ENCODE measurements around the gene NHP2.

The NHP2 gene

DNA sequence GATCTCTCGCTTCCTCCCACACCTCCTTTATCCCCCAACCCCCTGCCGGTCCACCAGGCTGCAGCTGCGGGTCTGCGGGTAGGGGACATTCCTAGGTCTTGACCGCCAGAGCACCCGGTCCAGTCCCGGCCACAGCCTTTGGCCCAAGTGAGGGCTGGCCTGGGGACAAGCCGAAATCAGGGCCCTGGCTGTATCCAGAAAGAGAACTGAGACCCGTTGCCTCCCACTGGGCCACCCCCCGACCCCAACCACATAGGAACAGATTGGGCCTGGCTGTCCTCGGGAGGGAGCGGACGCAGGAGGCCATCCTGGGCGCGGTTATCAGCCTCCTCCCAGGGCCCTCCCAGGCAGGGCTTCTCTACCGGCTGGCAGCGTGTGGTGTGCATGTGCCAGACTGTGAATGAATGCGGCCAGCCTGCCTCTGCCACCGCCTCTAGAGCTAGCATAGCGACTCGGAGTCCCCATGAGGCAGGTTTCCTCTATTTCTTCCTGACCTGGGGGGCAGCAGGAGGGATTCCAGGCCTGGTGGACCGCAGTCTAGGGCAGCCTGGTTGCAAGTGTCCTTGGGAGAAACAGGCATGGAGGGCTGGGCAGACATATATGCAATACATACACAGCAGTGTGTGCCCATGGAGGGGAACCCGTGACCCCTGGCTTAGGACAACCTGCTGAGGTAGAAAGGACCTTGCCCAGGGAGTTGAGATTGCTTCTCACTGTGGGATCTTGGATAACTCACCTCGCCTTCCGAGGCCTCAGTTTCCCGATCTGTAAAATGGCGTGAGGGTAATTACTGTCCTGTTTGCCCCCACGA, 39.2 kb downstream of the NHP2 start:
- H3K27ac ChIP-seq (ENCODE audit: low read depth, low read length): no peak overlapping the region

DNA sequence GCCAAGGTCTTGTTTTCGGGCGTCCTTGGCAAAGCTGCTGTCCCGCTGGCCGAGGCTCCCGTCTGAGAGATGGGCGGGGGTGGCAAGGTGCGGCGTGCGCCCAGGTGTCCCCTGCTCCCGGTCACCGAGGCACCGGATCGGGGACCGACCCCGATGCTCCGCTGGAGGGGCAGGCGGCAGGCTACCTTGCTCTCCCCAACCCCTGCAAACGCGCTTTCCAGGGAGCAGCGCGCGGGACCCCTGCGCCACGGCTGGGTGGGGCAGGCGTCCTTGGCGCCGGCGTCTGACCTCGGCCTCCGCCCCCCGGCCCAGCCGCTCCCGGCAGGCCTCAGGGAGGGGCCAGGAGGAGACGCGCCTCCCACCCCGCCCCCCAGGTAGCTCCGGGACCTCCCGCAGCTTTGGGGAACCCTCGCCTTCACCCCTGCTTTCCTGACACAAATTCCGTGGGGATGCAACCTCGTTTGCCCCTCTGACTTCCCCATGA, 39.8 kb downstream of the NHP2 start:
- no peak overlapping the region for H3K27ac ChIP-seq (ENCODE audit: low read depth, low read length)
- peaks cover 2% of the 10 kb centered on the region for H3K27me3 ChIP-seq (ENCODE audit: control insufficient read depth, insufficient read depth, low read length)
- peaks cover 2% of the 10 kb centered on the region for H3K4me1 ChIP-seq (ENCODE audit: control insufficient read depth, insufficient read depth, low read length)
- no peak overlapping the region for H3K9ac ChIP-seq (ENCODE audit: low read length)
- peak overlapping the region; percentile 52 for H3K4me3 ChIP-seq (ENCODE audit: low read length)
- H3K36me3 ChIP-seq (ENCODE audit: control insufficient read depth, insufficient read depth, low read length): no peaks in the 10 kb centered on the region

More for the DNA sequence above, 39.2 kb downstream of the NHP2 start:
- no peak overlapping the region for H3K9ac ChIP-seq (ENCODE audit: low read length)
- H3K36me3 ChIP-seq (ENCODE audit: control insufficient read depth, insufficient read depth, low read length): no peaks in the 10 kb centered on the region
- H3K4me1 ChIP-seq (ENCODE audit: control insufficient read depth, insufficient read depth, low read length): peaks cover 2% of the 10 kb centered on the region
- peak overlapping the region; percentile 52 for H3K4me3 ChIP-seq (ENCODE audit: low read length)
- peaks cover 2% of the 10 kb centered on the region for H3K27me3 ChIP-seq (ENCODE audit: control insufficient read depth, insufficient read depth, low read length)

GRCh38 chr5:178113141-178113787, 40.4 kb downstream of the NHP2 start, which contains the start of gene N4BP3:
Gene N4BP3, plus strand, starts transcription at chr5:178113532. Its CDS starts 6,052 bp downstream, at chr5:178119584.
- Histone ChIP-seq H3K4me3 (ENCODE audit: low read length) (peak within 1 kb of the TSS; percentile 52), H3K27me3 (ENCODE audit: control insufficient read depth, insufficient read depth, low read length) (peaks cover 2% of the 10 kb centered on the region), H3K36me3 (ENCODE audit: control insufficient read depth, insufficient read depth, low read length) (no peaks in the 10 kb centered on the region), H3K27ac (ENCODE audit: low read depth, low read length) (no peak within 1 kb of the TSS), H3K9ac (ENCODE audit: low read length) (no peak within 1 kb of the TSS), H3K4me1 (ENCODE audit: control insufficient read depth, insufficient read depth, low read length) (peaks cover 2% of the 10 kb centered on the region)

DNA sequence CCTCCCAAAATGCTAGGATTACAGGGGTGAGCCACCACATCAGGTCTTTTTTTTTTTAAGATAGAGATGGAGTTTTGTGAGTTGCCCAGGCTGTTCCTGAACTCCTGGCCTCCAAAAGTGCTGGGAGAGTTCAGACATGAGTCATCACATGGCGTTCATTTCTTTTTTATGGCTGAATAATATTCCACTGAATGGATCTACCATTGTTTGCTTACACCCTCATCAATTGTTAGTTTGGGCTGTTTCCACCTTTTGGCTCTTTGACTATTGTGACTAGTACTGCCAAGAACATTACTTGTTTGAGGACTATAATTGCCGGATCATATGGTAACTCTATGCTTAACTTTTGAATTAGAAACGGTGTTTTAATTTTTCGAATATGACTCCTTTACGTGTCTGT, 41.1 kb downstream of the NHP2 start:
- peaks cover 2% of the 10 kb centered on the region for H3K27me3 ChIP-seq (ENCODE audit: control insufficient read depth, insufficient read depth, low read length)
- no peak overlapping the region for H3K9ac ChIP-seq (ENCODE audit: low read length)
- H3K4me3 ChIP-seq (ENCODE audit: low read length): no peak overlapping the region
- H3K36me3 ChIP-seq (ENCODE audit: control insufficient read depth, insufficient read depth, low read length): no peaks in the 10 kb centered on the region
- no peak overlapping the region for H3K27ac ChIP-seq (ENCODE audit: low read depth, low read length)
- peaks cover 2% of the 10 kb centered on the region for H3K4me1 ChIP-seq (ENCODE audit: control insufficient read depth, insufficient read depth, low read length)

DNA sequence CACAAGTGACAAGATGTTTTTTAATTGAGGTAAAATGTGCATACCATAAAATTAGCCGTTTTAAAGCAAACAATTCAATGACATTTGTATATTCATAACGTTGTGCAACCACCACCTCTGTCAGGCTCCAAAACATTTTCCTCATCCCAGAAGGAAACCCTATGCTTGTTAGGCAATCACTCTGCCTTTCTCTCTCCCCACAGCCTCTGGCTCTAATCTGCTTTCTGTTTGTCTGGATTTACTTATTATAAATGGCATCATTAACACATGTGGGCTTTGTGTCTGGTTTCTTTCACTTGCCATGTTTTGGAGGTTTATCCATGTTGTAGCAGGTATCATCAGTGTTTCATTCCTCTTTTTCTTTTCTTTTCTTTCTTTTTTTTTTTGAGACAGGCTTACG, 41.8 kb downstream of the NHP2 start:
- H3K4me1 ChIP-seq (ENCODE audit: control insufficient read depth, insufficient read depth, low read length): peaks cover 2% of the 10 kb centered on the region
- H3K36me3 ChIP-seq (ENCODE audit: control insufficient read depth, insufficient read depth, low read length): no peaks in the 10 kb centered on the region
- no peak overlapping the region for H3K27ac ChIP-seq (ENCODE audit: low read depth, low read length)
- peaks cover 2% of the 10 kb centered on the region for H3K27me3 ChIP-seq (ENCODE audit: control insufficient read depth, insufficient read depth, low read length)
- H3K9ac ChIP-seq (ENCODE audit: low read length): no peak overlapping the region
- no peak overlapping the region for H3K4me3 ChIP-seq (ENCODE audit: low read length)

DNA sequence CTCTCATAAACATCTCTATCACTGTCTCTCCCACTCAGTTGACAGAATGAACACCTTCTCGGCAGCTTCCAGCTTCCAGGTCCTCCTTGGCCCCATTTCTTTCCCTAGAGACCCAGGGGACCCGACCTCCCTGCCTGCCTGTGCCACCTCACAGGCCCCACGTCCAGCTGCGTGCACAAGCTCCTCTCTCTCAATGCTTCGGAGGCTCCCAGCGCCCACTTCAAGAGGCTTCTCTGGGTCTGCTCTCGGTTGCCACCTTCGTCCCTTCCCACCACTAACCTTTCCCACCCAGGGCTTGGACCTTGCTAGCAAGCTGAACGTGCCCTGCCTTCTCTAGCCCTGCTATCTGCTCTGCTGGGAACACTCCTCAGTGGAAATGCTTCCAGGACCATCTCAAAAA, 43.2 kb downstream of the NHP2 start:
- Histone ChIP-seq H3K4me1 (ENCODE audit: control insufficient read depth, insufficient read depth, low read length) (peaks cover 2% of the 10 kb centered on the region), H3K27ac (ENCODE audit: low read depth, low read length) (no peak overlapping the region), H3K9ac (ENCODE audit: low read length) (no peak overlapping the region), H3K27me3 (ENCODE audit: control insufficient read depth, insufficient read depth, low read length) (peaks cover 2% of the 10 kb centered on the region), H3K4me3 (ENCODE audit: low read length) (no peak overlapping the region), H3K36me3 (ENCODE audit: control insufficient read depth, insufficient read depth, low read length) (no peaks in the 10 kb centered on the region)

DNA sequence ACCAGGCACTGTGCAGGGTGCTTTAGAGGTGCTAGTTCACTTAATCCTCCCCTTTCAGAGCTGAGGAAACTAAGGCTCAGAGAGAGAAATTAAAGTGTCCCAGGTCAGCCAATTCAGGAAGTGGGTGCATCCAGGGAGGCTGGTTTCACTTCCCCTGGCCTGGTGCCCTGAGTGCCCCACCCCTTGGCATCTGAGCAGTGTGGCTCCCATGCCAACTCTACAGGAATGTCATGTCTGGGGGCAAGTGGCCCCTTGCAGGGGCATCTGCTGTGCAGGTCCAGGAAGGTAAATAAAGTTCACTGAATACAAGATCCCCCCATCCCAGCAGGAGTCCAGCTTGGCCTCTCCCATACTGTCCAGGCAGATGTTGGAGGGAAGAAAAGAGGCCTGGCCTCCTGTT, 44.7 kb downstream of the NHP2 start:
- Histone ChIP-seq H3K4me3 (ENCODE audit: low read length) (no peak overlapping the region), H3K36me3 (ENCODE audit: control insufficient read depth, insufficient read depth, low read length) (no peaks in the 10 kb centered on the region), H3K27me3 (ENCODE audit: control insufficient read depth, insufficient read depth, low read length) (no peaks in the 10 kb centered on the region), H3K4me1 (ENCODE audit: control insufficient read depth, insufficient read depth, low read length) (peaks cover 2% of the 10 kb centered on the region), H3K27ac (ENCODE audit: low read depth, low read length) (no peak overlapping the region), H3K9ac (ENCODE audit: low read length) (no peak overlapping the region)

DNA sequence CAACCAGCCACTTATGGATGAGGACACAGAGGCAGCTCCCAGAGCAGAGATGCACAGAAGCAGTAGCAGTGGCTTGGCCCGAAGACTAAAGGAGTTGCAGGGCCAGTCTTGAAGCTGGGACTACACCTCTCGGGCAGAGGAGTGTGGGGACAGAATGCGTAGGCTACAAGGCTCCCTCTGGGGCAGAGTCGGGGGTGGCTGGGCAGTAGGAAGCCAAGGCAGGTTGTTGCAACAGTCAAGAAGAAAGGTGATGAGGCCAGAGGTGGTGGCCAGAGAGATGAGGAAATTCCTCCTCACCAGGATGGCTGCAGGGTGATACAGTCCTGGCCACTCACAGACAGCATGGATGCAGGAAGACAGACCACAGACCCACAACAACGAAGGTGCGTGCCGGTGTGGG, 45.2 kb downstream of the NHP2 start:
- Histone ChIP-seq H3K4me3 (ENCODE audit: low read length) (no peak overlapping the region), H3K27ac (ENCODE audit: low read depth, low read length) (no peak overlapping the region), H3K9ac (ENCODE audit: low read length) (no peak overlapping the region), H3K4me1 (ENCODE audit: control insufficient read depth, insufficient read depth, low read length) (peaks cover 2% of the 10 kb centered on the region), H3K36me3 (ENCODE audit: control insufficient read depth, insufficient read depth, low read length) (no peaks in the 10 kb centered on the region), H3K27me3 (ENCODE audit: control insufficient read depth, insufficient read depth, low read length) (no peaks in the 10 kb centered on the region)

DNA sequence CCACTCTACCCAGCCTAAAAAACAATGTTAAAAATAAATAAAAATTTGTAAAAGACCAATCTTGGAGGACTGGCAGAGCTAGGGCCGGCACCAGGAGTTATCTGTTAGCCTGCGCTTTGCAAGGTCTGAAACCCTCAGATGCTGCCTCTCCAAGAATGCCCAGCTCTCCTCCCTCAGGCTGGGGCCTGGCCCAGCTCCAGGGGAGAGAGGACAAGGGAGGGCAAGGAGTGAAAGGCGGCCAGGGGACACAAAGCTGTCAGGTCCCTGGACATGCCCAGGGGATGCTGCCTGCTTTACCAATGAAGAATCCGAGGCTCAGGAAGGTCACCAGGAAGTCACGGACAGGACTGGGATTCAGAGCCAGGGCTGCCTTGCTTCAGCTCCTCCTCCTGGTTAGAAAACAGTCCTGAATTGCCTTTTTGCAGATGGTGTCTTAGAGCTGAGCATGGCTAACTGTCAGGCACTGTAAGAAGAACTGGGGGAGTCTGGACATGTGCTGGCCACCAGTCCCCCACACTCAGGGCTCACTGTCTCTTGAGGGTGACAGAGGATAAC, 45.9 kb downstream of the NHP2 start:
- Histone ChIP-seq H3K4me3 (ENCODE audit: low read length) (no peak overlapping the region), H3K27me3 (ENCODE audit: control insufficient read depth, insufficient read depth, low read length) (no peaks in the 10 kb centered on the region), H3K9ac (ENCODE audit: low read length) (no peak overlapping the region), H3K36me3 (ENCODE audit: control insufficient read depth, insufficient read depth, low read length) (no peaks in the 10 kb centered on the region), H3K4me1 (ENCODE audit: control insufficient read depth, insufficient read depth, low read length) (no peaks in the 10 kb centered on the region), H3K27ac (ENCODE audit: low read depth, low read length) (no peak overlapping the region)

DNA sequence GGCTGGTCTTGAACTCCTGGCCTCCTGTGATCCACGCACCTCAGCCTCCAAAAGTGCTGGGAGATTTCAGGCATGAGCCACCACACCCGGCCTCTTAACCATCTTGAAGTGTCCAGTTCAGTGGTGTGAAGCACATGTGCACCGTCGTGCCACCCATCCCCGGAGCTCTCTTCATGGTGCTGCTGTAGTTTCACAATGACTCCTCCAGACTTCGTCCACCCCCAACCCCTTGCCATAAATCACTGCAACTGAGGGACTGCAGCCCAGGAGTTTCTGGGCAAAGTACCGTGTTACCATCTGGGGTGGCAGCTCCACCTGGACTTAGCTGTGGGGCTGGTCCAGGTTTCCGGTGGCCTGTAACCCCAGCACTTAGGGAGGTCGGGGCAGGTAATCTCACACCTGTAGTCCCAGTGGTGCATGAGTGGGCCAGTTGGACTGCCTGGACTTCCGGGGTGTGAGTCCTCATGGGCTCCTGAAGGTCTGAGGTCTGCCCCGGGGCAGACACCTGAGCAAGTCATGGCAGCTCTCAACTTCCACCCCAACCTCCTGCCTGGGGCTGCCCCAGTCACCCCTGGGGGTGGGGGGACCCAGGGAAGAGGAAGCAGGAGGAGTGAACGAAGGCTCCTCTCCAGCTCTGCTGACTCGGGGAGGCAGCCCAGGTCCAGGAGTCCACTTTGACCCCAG, 47.0 kb downstream of the NHP2 start:
- Histone ChIP-seq H3K27me3 (ENCODE audit: control insufficient read depth, insufficient read depth, low read length) (no peaks in the 10 kb centered on the region), H3K9ac (ENCODE audit: low read length) (no peak overlapping the region), H3K36me3 (ENCODE audit: control insufficient read depth, insufficient read depth, low read length) (no peaks in the 10 kb centered on the region), H3K4me3 (ENCODE audit: low read length) (no peak overlapping the region), H3K4me1 (ENCODE audit: control insufficient read depth, insufficient read depth, low read length) (no peaks in the 10 kb centered on the region), H3K27ac (ENCODE audit: low read depth, low read length) (no peak overlapping the region)

GRCh38 chr5:178106086-178106485, 47.6 kb downstream of the NHP2 start:
- Histone ChIP-seq H3K27me3 (ENCODE audit: control insufficient read depth, insufficient read depth, low read length) (no peaks in the 10 kb centered on the region), H3K4me3 (ENCODE audit: low read length) (no peak overlapping the region), H3K4me1 (ENCODE audit: control insufficient read depth, insufficient read depth, low read length) (no peaks in the 10 kb centered on the region), H3K27ac (ENCODE audit: low read depth, low read length) (no peak overlapping the region), H3K9ac (ENCODE audit: low read length) (no peak overlapping the region), H3K36me3 (ENCODE audit: control insufficient read depth, insufficient read depth, low read length) (no peaks in the 10 kb centered on the region)

- Histone ChIP-seq H3K27ac (ENCODE audit: low read depth, low read length) (no peak overlapping the region), H3K4me3 (ENCODE audit: low read length) (no peak overlapping the region), H3K9ac (ENCODE audit: low read length) (no peak overlapping the region), H3K36me3 (ENCODE audit: control insufficient read depth, insufficient read depth, low read length) (no peaks in the 10 kb centered on the region), H3K27me3 (ENCODE audit: control insufficient read depth, insufficient read depth, low read length) (no peaks in the 10 kb centered on the region), H3K4me1 (ENCODE audit: control insufficient read depth, insufficient read depth, low read length) (no peaks in the 10 kb centered on the region)
Observed at GRCh38 chr5:178104492-178104891, 49.2 kb downstream of the NHP2 start.
